SU-DHL-6 (cell line): Measurements from ENCODE around the gene PFKFB2.

Experiments
- H2AFZ ChIP-seq: fragments of 200-600 bp; sonication (generic); 2 replicates; pipeline ENCODE4 v1.6.1; 2014; ENCODE audit warnings: low read depth, mild to moderate bottlenecking, moderate library complexity, mixed read lengths, antibody characterized with exemption, low read length; ENCODE audit not compliant: severe bottlenecking
- H3F3A ChIP-seq: fragments of 200-600 bp; shearing (Covaris generic); 2 replicates; pipeline ENCODE4 v1.6.0; 2016; ENCODE audit warnings: antibody characterized with exemption, mild to moderate bottlenecking; ENCODE audit not compliant: insufficient read depth
- H3K27ac ChIP-seq: fragments of 200-600 bp; sonication (generic); 2 replicates; pipeline ENCODE4 v1.5.1; 2016; ENCODE audit warnings: low read depth, mild to moderate bottlenecking, low read length, moderate library complexity, mixed read lengths
- H3K27me3 ChIP-seq: fragments of 200-600 bp; sonication (generic), shearing (Covaris generic); 2 replicates; pipeline ENCODE4 v1.6.0; 2014; ENCODE audit warnings: mild to moderate bottlenecking, low read length
- H3K36me3 ChIP-seq: fragments of 200-600 bp; sonication (generic); 2 replicates; pipeline ENCODE4 v1.6.1; 2014; ENCODE audit warnings: mild to moderate bottlenecking, low read length, mixed read lengths
- H3K4me2 ChIP-seq: fragments of 300-600, 200-600 bp; shearing (Covaris generic), sonication (generic); 2 replicates; pipeline ENCODE4 v1.6.0; 2014; ENCODE audit warnings: low read length, low read depth, mild to moderate bottlenecking; ENCODE audit not compliant: poor library complexity, severe bottlenecking
- H3K4me3 ChIP-seq: fragments of 200-600 bp; sonication (generic); 2 replicates; pipeline ENCODE4 v1.5.1; 2014; ENCODE audit warnings: antibody characterized with exemption, low read length, mild to moderate bottlenecking, mixed read lengths; ENCODE audit not compliant: insufficient read depth, poor library complexity, severe bottlenecking
- H3K79me2 ChIP-seq: fragments of 200-600 bp; sonication (generic); 2 replicates; pipeline ENCODE4 v1.6.1; 2014; ENCODE audit warnings: mild to moderate bottlenecking, low read length, moderate library complexity; ENCODE audit not compliant: insufficient read depth
- H3K9ac ChIP-seq: fragments of 200-600 bp; sonication (generic); 2 replicates; pipeline ENCODE4 v1.7.0; 2014; ENCODE audit warnings: mild to moderate bottlenecking, low read length
- H3K9me2 ChIP-seq: fragments of 200-600 bp; sonication (generic); replicated peaks from 2 replicates; pipeline ENCODE4 v1.6.1; 2014; ENCODE audit warnings: low read length; ENCODE audit not compliant: insufficient read depth
- H3K9me3 ChIP-seq: fragments of 200-600 bp; sonication (generic); 2 replicates; pipeline ENCODE4 v1.6.1; 2014; ENCODE audit warnings: low read length, mixed read lengths; ENCODE audit not compliant: insufficient read depth
- H4K20me1 ChIP-seq: fragments of 200-600 bp; sonication (generic); 2 replicates; pipeline ENCODE4 v1.6.1; 2014; ENCODE audit warnings: low read depth, mild to moderate bottlenecking, antibody characterized with exemption, low read length, moderate library complexity, mixed read lengths
- EZH2phosphoT487 ChIP-seq: fragments of 200-600 bp; sonication (generic), shearing (Covaris generic); conservative IDR thresholded peaks from 2 replicates; pipeline ENCODE4 v1.6.1; 2018; ENCODE audit warnings: mild to moderate bottlenecking, antibody characterized with exemption, low read length, moderate library complexity, mixed read lengths
- TF ChIP-seq, protein P1 (sequence below): fragments of 200-600 bp; sonication (generic); IDR thresholded peaks from one replicate; pipeline ENCODE4 v1.5.1; 2017; ENCODE audit warnings: antibody characterized with exemption, mild to moderate bottlenecking, low read length, moderate library complexity; ENCODE audit not compliant: insufficient read depth, poor library complexity, severe bottlenecking

Gene PFKFB2

DNA sequence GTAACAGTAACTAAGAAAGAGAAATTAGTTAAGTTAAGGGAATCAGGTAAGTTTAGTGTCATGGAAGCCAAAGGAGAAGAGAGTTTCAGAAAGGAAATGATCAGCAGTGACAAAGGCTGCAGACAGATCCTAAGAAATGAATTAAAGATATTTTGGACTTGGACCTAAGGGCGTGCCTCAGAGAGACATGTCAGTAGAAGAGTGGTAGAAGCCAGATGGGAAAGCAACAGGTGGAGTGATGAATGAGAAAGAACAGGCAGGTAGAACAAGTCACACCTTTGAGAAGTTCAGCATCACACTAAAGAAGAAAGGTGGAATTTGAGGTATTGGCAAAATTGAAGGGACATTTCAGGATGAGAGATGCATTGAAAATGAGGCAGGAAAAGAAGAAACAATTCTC lies 49.6 kb downstream of the PFKFB2 start:
- Histone ChIP-seq H3K9me3 (no peaks in the 10 kb centered on the region), H3F3A (no peaks in the 10 kb centered on the region), H3K4me3 (no peak overlapping the region), H3K36me3 (no peaks in the 10 kb centered on the region), H4K20me1 (no peaks in the 10 kb centered on the region), H3K27me3 (0 out of 2 replicates have a peak, but pooled peaks cover 2% of the 10 kb centered on the region), H3K79me2 (no peaks in the 10 kb centered on the region), H3K9ac (no peak overlapping the region), H3K27ac (no peak overlapping the region), H3K4me2 (no peak overlapping the region), H2AFZ (no peak overlapping the region), H3K9me2 (no peaks in the 10 kb centered on the region)
- TF ChIP-seq EZH2phosphoT487: no peak
- TF ChIP-seq, protein P1, sequence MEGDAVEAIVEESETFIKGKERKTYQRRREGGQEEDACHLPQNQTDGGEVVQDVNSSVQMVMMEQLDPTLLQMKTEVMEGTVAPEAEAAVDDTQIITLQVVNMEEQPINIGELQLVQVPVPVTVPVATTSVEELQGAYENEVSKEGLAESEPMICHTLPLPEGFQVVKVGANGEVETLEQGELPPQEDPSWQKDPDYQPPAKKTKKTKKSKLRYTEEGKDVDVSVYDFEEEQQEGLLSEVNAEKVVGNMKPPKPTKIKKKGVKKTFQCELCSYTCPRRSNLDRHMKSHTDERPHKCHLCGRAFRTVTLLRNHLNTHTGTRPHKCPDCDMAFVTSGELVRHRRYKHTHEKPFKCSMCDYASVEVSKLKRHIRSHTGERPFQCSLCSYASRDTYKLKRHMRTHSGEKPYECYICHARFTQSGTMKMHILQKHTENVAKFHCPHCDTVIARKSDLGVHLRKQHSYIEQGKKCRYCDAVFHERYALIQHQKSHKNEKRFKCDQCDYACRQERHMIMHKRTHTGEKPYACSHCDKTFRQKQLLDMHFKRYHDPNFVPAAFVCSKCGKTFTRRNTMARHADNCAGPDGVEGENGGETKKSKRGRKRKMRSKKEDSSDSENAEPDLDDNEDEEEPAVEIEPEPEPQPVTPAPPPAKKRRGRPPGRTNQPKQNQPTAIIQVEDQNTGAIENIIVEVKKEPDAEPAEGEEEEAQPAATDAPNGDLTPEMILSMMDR: no peak

DNA sequence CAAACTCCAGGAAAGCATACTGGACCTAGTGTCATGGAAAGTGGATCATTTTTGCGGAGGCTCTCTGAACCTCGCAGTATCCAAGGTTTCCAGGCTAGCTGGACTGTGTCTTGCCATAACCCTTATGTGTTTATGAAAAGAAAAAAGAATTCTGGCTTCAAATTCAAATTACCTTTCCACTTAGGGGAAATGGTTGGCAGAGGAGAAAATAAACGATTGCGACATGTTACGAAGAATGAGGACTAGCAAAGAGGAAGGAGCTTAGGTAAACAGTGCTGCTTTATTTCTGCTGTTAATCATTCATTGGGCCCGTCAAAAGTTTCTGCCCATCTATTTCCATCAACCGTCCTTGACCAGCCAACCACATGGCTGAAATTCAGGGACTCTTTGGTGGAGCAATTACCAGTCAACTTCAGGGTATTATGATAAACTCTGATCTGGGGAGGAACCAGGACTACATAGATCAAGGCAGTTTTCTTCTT lies 50.9 kb downstream of the PFKFB2 start, which contains the start of gene C4BPA:
TSS of gene C4BPA (plus strand) at position 342 of the 482 bp plus-strand sequence. CDS start 8,793 bp downstream, outside the sequence.
- Histone ChIP-seq H3K9ac (no peak within 1 kb of the TSS), H3K9me2 (no peaks in the 10 kb centered on the region), H3F3A (no peaks in the 10 kb centered on the region), H3K27me3 (0 out of 2 replicates have a peak, but pooled peaks cover 2% of the 10 kb centered on the region), H4K20me1 (no peaks in the 10 kb centered on the region), H3K36me3 (no peaks in the 10 kb centered on the region), H3K79me2 (no peaks in the 10 kb centered on the region), H3K27ac (no peak within 1 kb of the TSS), H3K4me2 (no peak within 1 kb of the TSS), H3K9me3 (no peaks in the 10 kb centered on the region), H2AFZ (no peak within 1 kb of the TSS), H3K4me3 (no peak within 1 kb of the TSS)
- TF ChIP-seq, protein P1: no peak
- no peak for TF ChIP-seq EZH2phosphoT487

- Histone ChIP-seq H3K9ac (no peak overlapping the region), H3F3A (no peaks in the 10 kb centered on the region), H4K20me1 (no peaks in the 10 kb centered on the region), H3K27me3 (no peaks in the 10 kb centered on the region), H3K9me3 (no peaks in the 10 kb centered on the region), H3K36me3 (no peaks in the 10 kb centered on the region), H3K4me3 (no peak overlapping the region), H3K79me2 (no peaks in the 10 kb centered on the region), H3K9me2 (no peaks in the 10 kb centered on the region), H3K27ac (no peak overlapping the region), H3K4me2 (no peak overlapping the region), H2AFZ (no peak overlapping the region)
- no peak for TF ChIP-seq EZH2phosphoT487
- TF ChIP-seq, protein P1: no peak
Measured at GRCh38 chr1:207109004-207109403, 55.9 kb downstream of the PFKFB2 start.
